NB4 (cell line): ENCODE data around the gene C13orf46.

ENCODE experiments used
- POLR2A ChIP-seq: IDR thresholded peaks from 2 replicates; pipeline ENCODE4 v1.6.1; 2011; ENCODE audit warnings: mild to moderate bottlenecking; ENCODE audit not compliant: insufficient read length; ENCODE audit errors: extremely low read depth
- TF ChIP-seq, protein P1 (sequence below): IDR thresholded peaks from one replicate; pipeline ENCODE4 v1.5.1; 2012; ENCODE audit warnings: low read depth, low read length
- TF ChIP-seq, protein P2 (sequence below): IDR thresholded peaks from 2 replicates; pipeline ENCODE4 v1.6.1; 2011; ENCODE audit warnings: low read depth, low read length

DNA sequence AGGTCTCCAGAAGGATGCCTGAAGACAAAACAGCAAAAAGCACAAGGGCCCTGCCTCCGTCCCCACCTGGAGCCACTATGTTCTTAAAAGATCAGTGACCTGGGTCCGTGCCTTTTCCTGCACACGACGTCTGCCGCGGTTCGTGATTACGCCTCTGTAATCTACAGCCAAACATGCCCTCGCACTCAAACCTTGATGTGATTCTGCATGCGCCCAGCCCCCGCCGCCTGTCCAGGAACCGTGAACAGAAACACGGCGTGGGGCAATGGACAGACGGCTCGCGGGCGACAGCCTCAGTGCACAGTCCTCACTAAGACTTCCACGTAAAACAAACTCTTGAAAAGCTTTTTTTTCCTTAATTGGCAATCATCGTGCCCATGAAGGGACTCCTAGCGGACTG is 15.5 kb downstream of the C13orf46 start:
- TF ChIP-seq POLR2A: no peak
- TF ChIP-seq, protein P1, sequence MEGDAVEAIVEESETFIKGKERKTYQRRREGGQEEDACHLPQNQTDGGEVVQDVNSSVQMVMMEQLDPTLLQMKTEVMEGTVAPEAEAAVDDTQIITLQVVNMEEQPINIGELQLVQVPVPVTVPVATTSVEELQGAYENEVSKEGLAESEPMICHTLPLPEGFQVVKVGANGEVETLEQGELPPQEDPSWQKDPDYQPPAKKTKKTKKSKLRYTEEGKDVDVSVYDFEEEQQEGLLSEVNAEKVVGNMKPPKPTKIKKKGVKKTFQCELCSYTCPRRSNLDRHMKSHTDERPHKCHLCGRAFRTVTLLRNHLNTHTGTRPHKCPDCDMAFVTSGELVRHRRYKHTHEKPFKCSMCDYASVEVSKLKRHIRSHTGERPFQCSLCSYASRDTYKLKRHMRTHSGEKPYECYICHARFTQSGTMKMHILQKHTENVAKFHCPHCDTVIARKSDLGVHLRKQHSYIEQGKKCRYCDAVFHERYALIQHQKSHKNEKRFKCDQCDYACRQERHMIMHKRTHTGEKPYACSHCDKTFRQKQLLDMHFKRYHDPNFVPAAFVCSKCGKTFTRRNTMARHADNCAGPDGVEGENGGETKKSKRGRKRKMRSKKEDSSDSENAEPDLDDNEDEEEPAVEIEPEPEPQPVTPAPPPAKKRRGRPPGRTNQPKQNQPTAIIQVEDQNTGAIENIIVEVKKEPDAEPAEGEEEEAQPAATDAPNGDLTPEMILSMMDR: no peak
- TF ChIP-seq, protein P2, sequence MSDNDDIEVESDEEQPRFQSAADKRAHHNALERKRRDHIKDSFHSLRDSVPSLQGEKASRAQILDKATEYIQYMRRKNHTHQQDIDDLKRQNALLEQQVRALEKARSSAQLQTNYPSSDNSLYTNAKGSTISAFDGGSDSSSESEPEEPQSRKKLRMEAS: no peak
